Measurements from ENCODE around the gene RAB9A.
"Not testable (repeated sequence)": the region's sequence is repeated elsewhere in the genome, so short reads cannot be mapped to it uniquely, and the experiment has no call there.

RAB9A gene

GRCh38 chrX:13703135-13703534 lies 14.2 kb downstream of the RAB9A start:
- no peak for DNase-seq

DNA sequence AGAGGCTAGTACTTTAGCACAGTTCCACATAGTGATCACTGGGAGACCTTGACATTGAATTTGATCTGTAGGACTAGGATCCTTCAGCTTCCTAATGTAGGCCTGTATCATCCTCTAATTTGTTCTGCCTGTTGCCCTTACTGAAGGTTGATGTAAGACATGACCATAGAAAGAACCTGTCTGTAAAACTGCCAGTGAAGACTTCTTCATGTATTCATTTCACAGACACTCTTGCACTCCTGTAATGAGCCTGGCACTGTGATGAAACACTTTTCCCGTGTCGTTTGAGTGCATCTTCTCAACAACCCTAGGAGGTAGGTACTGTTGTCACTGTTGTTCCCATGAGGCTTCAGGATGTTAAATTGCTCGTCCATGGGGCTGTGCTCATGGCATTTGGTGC lies 14.7 kb downstream of the RAB9A start:
- no peak for DNase-seq

DNA sequence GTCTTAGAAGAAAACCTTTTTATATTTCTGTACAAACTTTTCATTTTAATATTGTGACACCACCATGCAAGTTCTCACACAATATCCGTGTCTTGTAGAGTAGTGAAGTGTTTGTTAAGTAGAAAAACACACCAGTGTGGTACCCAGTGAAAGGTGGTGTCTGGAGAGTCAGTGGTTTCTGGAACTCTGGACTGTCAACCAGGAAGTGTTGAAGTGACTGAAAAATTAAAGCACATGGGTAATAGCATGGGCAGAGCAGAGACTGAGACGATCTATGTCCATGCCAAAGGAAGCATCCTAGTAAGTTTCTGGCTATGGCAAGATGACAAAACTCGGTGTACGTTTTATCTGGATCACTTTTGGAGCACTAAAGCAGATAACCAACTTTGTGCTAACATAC lies 22.2 kb downstream of the RAB9A start:
- DNase-seq = no peak

DNA sequence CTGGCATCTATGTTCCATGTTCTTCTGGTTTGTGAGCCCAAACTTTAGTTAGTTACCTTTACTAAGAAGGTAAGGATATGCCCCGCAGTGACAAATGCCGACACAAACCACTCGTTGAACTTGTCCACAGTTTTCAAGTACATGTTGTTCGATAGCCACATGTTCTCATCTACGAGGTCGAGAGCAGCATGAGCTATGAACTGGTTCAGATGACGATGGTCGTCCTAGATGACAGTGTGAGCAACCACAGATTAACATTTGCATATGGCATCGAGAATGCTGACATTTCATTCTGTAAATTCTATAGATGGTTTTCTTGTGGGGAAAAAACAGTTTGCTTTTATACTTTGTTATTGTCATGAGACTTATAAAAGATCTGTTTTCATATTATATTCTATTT lies 27.5 kb downstream of the RAB9A start:
- DNase-seq = no peak

DNA sequence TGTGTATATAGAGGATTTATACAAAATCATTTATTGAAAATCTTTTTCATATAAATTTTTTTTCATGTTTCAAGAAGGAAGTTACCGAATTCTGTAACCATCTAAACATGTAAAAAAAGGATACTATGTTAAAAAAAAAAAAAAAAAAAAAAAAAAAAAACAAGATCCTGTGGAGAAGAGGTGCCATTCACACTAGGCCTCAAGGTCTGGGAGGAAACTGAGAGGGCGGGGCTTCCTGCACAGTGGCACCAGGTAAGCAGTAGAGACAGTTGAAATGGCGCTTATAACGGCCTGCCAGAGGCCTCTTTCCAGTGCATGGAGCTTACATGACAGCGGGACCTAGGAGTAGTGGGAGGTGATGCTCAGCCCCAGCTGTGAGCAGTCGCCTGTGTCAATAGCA lies 28.0 kb downstream of the RAB9A start:
- DNase-seq = peak; percentile 61 to 74

DNA sequence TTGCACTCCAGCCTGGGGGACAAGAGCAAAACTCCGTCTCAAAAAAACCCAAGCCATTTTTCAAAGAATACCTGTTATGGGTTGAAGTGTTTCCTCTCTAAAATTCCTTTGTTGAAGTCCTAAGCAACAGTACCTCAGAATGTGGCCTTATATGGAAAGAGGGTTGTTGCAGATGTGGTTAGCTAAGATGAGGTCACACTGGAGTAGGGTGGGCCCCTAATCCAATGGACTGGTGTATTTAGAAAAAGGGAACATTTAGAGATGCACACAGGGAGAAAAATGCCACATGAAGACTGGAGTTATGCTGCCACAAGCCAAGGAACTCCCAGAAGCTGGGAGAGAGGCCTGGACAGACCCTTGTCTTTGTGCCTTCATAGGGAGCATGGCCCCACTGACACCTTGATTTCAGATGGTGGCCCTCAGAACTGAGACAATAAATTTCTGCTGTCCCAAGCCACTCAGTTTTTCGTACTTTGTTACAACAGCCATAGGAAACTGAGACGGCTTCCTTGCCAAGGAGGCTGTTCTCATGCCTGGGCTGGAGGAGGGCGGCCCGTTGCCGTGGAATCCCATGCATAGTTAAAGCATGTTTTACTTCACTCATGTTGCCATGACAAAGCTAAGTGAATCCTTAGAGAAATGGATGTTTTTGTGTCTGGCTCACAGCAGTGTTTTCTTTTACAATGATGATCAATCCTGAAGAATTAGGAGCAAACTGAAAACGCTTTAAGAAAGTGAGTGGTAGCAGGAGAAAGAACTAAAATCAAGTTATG lies 29.0 kb downstream of the RAB9A start:
- no peak for DNase-seq

- peak; percentile 47 to 58 for DNase-seq
Observed at GRCh38 chrX:13719192-13719856, 30.4 kb downstream of the RAB9A start.

DNA sequence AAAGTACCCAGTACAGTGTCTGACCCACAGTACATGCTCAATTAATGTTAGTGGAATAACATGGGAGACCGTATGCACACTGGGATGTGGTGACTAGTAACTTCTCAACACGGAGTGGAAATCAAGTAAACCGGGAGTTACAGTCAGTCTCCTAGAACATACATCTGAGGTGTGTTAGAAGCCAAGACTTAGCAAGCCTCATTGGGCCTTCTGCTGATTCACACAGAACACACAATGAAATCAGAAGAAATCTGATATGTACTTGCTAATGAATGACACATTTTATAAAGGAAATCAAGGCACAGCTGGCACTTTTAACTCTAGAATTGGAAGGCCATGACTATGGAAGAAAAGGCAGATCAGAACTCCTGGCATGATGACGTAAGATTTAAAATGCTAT lies 32.4 kb downstream of the RAB9A start:
- DNase-seq = no peak

- no peak for DNase-seq
Observed at GRCh38 chrX:13721819-13722519, 33.0 kb downstream of the RAB9A start.

- peak; percentile 61 to 73 for DNase-seq
Observed at GRCh38 chrX:13724878-13725277, 36.0 kb downstream of the RAB9A start.

GRCh38 chrX:13726583-13726982 lies 37.7 kb downstream of the RAB9A start:
- not testable (repeated sequence) for DNase-seq

GRCh38 chrX:13730523-13730922 lies 41.6 kb downstream of the RAB9A start:
- not testable (repeated sequence) for DNase-seq

DNA sequence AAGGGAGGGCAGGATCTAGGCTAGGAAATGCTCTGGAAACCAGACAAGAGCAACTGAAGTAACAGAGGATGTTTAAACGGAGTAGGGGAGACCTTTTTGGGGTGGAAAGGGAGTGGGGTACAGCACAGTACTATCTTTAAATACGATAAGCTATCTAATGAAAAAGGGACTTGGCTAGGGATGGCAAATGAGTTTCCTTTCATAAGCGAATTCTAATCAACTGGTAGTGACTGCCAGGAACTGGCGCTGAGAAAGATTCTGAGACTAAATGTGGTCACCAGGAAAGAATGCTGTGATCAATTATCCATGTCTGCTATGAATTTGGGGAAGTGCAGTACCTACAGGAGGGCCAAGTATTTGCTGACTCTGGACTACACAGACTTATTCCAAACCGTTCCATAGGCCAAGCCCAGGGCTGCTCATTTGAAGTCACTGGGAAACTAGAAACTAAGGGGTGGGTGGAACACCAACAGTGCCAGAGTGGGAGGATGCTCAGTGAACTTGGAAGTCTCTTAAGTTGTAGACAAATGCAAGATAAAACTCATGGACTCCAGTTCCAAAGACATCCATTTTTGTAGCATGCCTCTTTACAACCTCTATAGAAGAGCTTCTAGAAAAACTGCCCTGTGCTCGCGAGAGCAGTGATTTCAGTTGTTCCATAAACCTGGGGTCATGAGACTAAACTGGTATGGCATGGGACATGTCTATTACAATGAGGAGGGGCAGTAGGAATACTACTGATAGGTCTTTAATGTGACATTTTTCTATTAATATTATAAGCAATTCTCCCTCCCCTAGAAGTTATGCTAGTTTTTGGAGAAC lies 43.5 kb downstream of the RAB9A start:
- DNase-seq = no peak

DNA sequence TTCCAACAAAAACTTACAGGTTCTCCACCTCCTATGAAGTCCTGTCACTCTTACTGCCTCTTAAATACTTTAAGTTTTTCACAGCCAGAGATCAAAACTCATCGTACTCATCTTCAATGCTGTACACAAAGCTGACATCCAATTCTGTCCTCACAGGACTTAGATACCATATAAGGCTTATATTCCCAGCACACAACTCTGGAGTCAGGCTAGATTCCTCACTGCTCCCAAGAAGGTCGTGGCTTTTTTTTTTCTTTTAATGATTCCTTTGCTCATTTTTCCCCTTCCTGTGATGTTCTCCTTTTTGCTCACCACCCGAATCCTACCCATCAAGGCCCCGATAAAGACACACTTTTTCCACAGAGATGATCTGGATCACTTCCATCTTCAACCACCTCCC lies 44.6 kb downstream of the RAB9A start:
- no peak for DNase-seq

DNA sequence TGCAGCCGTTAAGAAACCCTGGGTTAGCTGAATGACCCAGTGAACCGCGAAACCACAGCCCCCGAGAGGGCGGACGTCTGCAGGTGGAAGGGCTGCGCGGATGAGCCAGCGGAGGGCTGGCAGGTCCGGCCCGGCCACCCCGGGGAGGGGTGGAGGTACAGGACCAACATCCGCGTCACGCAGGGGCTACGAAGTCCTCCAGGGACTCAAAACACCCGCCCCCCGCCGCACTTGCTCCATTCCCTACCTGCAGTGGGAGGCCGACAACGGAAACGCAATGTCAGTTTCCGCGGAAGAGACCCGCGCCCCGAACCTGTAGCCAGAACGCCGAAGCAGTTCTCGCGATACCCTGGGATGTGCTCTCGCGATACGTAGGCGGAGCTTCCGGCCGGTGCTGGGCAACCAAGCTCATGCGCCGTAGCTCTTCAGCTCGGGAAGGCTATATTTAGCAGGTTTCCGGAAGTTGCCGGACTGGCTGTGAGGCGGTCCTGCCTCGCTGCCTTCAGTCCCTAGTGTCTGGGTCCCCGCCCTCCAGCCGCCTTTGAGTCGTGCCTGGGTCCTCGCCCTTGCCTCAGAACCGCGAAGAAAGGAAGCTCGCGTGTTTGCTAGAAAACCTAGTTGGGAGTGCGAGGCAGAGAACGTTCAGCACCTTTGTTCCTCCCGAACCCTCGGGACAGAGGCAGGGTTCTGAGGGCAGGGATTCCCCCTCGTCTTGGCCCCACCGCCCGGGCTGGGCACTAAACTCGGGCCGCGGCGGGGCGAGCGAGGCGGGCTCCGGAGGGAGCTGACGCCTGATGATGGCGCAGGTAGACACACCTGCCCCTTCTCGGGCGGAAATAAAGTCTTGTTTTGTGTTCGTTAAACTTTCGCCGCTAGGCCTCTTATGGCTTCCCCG lies 45.6 kb downstream of the RAB9A start, which contains the start of the genes OFD1 and TRAPPC2:
Gene OFD1, plus strand, starts transcription at position 471 of the 895 bp plus-strand sequence. Its CDS starts 324 bp downstream, at position 795.
Gene TRAPPC2, minus strand, starts transcription at position 343 of the 895 bp plus-strand sequence. CDS start 14,657 bp downstream, outside the sequence.
- DNase-seq = peak; percentile 94 to 97

DNA sequence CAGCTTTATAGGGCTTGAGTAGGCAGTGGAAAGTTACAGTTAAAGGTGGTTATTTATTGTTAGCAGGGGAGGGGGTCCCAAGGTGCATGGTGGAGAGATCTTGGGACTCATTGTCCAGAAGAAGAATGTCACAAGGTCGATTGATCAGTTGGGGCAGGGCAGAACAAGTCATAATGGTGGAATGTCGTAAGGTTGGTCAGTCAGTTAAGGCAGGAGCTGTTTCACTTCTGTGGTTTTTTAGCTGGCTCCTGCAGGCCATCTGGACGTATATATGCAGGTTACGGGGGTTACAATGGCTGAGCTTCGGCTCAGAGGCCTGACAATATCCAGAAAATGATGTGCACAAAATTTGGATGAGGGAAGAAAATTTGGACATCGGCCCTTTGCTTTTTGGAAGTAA lies 52.8 kb downstream of the RAB9A start:
- DNase-seq = no peak

DNA sequence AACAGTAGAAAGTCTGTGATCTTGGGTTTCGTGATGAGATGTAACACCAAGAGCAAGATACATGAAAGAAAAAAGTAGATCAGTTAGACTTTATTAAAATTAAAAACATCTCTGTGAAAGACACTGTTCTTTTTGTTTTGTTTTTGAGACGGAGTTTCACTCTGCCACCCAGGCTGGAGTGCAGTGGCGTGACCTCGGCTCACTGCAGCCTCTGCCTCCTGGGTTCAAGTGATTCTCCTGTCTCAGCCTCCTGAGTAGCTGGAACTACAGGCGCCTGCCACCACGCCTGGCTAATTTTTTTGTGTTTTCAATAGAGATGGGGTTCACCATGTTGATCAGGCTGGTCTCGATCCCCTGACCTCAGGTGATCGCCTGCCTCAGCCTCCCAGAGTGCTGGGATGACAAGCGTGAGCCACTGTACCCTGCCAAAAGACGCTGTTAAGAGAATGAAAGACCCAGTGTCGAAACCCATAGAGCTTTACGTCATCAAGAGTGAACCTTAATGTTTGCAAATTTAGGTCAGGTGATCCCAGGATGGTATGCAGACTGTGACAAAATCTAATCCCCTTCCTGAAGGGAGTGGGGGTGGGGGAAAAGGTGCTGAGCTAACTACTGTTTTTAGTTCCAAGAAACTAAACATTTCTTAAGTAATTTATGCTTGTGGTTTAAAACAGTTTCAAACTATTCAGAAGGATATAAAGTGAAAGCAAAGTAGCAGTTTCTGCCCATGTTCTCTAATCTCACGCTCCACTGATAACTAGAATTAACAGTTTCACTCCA lies 53.7 kb downstream of the RAB9A start:
- peak; percentile 73 to 87 for DNase-seq

- DNase-seq = peak; percentile 37 to 54
Observed at GRCh38 chrX:13747836-13748235, 58.9 kb downstream of the RAB9A start.

- no peak for DNase-seq
Observed at GRCh38 chrX:13748486-13748885, 59.6 kb downstream of the RAB9A start.

DNA sequence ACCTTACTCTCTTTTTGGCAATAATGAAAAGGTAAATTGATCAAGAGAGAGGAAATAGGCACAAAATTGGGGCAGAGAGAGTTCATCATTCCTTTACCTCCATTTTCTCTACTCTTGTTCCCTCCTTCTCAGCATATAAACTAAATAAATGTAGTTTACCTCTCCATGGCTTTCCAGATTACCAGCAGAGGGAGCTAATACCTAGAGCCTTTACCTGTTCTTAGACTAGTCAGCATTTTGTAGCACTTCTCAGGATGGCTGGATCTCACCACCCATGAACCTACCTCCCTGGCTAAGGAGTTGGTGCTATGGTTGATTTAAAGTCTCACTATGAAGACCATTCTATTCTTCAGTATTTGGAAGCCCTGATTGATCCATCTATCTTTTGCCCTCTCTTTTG lies 61.3 kb downstream of the RAB9A start:
- peak in 1 of 2 donors; percentile 66 for DNase-seq

DNA sequence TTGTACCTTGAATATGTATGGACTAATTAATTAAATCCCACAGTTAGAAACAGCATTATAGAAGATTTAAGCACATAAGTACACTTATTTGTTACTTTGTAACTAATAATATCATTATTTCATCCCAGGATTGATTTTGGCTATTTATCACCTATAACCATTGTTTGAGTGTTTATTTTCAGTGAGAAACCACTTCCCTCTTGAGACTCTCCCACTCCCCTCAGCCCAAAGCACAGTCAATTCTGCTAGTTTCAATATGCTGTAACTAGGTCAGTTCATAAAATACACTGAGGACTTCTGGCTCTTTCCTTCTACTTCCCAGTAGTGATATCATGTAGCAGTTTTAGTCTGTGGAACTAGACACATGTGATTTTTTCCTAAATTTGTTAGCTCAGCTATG lies 61.9 kb downstream of the RAB9A start:
- no peak for DNase-seq
